Measurements from ENCODE around the gene LRCH3.
"Not testable (repeated sequence)": the region's sequence is repeated elsewhere in the genome, so short reads cannot be mapped to it uniquely, and the experiment has no call there.

LRCH3 gene

DNA sequence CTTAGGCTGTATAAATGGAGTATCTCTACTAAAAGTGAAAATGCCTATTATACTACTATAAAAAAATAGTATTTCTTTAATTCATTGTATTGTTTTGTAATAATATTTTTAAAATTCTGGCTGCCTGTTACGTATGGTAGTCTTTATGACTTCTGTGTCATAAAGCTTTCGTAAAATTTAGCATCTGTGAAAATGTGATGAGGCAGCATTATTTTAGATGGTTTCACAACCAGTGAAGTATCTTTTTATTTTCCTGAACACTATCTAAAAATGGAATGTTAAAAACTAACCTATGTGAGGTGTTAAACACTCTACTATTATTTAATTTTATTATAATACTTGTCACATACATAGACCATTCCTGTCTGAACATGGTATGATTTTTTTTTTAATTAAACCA is 46.2 kb downstream of the LRCH3 start:
- DNase-seq = no peak

- DNase-seq = no peak
Measured at GRCh38 chr3:197841789-197842188, 50.7 kb downstream of the LRCH3 start.

- DNase-seq = no peak
Measured at GRCh38 chr3:197846491-197846890, 55.4 kb downstream of the LRCH3 start.

- no peak for DNase-seq
Measured at GRCh38 chr3:197847866-197848401, 56.9 kb downstream of the LRCH3 start.

GRCh38 chr3:197854596-197855343 is 63.7 kb downstream of the LRCH3 start:
- no peak for DNase-seq

- DNase-seq = no peak
Measured at GRCh38 chr3:197855571-197855970, 64.5 kb downstream of the LRCH3 start.

GRCh38 chr3:197856199-197856816 is 65.3 kb downstream of the LRCH3 start:
- no peak for DNase-seq

- DNase-seq = no peak
Measured at GRCh38 chr3:197858133-197858532, 67.1 kb downstream of the LRCH3 start.

DNA sequence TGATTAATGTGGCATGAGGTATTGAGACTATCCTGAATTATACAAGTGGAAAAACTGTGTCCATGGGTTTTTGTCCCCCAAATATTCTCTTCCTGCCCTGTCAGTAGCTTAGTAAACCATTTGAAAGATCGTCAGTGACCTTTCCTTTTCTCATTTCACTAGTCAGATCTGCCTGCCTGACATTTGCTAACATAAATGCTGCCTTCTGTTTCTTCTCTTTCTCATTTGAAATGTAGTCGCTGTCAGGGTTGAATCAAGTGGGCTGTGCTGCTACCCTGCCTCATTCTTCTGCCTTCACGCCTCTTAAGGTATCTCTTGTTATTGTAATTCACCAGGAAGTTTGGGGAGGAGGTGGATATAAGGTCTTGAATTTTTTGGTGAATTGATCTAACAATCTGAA is 67.5 kb downstream of the LRCH3 start:
- DNase-seq = no peak

GRCh38 chr3:197866035-197866434 is 75.0 kb downstream of the LRCH3 start:
- DNase-seq = no peak

DNA sequence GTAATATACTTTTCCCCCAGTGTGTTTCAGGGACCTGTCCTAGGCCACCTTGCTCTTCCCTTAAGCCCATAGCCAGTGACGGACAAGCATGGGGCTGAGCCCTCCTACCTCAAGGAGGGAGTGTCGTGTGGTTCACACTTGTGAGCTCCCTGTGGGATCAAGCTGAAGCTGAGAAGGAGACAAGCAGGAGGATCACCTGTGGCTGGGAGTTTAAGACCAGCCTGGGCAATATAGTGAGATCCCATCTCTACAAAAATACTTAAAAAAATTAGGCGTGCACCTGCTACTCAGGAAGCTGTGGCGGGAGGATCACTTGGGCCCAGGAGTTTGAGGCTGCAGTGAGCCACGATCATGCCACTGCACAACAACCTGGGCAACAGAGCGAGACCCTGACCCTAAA is 82.3 kb downstream of the LRCH3 start:
- DNase-seq = no peak

DNA sequence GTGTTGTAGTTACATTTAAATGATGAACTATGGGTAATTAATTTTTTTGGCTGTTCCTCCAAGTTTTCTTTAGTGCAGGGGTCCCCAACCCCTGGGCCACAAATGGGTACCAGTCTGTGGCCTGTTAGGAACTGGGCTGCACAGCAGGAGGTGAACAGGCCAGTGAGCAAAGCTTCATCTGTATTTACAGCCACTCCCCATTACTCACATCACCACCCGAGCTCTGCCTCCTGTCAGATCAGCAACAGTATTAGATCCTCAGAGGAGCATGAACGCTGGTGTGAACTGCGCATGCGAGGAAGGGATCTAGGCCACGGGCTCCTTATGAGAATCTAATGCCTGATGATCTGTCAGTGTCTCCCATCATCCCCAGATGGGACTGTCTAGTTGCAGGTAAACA is 83.0 kb downstream of the LRCH3 start:
- no peak for DNase-seq

DNA sequence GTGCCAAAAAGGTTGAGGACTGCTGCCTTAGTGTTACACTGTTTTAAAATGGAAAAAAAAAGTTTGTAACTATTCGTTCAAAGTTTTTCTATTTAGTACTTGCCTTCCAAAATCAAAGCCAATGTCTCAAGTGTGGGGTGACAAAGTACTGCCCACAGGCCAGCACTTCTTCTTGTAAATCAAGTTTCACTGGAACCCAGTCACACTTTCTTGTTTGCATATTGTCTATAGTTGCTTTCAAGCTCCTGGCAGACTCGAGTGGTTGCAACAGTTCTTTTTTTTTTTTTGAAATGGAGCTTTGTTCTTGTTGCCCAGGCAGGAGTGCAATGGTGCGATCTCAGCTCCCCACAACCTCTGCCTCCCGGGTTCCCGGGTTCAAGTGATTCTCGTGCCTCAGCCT is 83.6 kb downstream of the LRCH3 start:
- no peak for DNase-seq

- DNase-seq = no peak
Measured at GRCh38 chr3:197877902-197878301, 86.8 kb downstream of the LRCH3 start.

DNA sequence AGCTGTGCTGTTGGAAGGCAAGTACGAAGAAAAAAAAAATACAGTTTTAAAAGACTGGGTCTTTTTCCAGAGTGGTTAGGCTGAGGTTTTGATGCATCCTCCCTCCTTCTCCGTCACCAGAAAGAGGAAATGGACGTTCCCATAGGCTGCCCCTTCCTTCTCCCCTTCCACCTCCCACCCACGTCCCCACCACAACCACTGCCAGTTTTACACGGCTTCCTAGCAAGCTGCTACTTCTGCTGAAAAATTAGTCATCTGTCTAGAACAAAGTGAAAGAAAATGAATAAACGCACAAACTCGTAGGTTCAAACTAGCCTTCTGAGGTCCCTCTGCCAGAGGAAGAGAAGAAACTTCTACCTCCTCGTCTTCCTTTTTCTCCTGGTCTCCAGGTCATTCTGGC is 87.4 kb downstream of the LRCH3 start:
- DNase-seq = no peak

DNA sequence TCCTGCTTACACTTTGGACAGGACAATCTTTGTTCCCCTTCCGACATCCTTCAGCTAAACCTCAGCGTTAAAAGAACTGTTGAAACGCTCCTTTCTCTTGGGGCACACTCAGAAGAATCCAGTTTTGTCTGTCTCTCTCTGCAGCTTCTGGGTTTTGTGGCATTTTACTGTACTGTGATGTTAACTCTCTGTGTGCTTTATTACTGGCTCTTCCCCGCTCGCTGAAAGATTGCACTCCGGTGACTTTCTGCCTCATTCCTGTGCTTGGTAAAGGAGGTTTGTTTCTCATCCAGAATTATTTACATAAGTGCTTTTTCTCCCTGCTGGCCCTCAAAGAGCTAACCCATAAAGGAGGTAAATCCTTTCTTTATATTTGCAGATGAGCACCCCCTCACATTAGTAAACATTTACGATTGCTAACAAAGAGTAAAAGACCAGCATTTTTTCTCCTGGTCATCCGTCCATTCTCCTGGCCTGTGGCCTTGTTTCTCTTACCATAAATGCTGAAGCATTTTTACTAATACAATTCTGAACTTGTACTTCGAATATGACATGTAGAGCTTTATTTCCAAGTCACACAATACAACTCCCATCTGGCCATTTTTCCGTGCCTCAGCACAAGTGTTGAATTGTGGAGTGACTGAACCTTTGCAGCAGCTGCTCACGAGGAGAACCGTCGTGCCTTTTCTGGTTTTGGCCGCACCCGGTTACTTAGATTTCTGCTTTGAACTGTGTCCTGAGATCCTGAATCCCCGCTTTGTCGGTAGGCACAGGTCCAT is 89.6 kb downstream of the LRCH3 start:
- no peak for DNase-seq

- DNase-seq = no peak
Measured at GRCh38 chr3:197881270-197881969, 90.4 kb downstream of the LRCH3 start.

- DNase-seq = no peak
Measured at GRCh38 chr3:197881970-197882338, 90.9 kb downstream of the LRCH3 start.

- DNase-seq = no peak
Measured at GRCh38 chr3:197882586-197882985, 91.5 kb downstream of the LRCH3 start.

DNA sequence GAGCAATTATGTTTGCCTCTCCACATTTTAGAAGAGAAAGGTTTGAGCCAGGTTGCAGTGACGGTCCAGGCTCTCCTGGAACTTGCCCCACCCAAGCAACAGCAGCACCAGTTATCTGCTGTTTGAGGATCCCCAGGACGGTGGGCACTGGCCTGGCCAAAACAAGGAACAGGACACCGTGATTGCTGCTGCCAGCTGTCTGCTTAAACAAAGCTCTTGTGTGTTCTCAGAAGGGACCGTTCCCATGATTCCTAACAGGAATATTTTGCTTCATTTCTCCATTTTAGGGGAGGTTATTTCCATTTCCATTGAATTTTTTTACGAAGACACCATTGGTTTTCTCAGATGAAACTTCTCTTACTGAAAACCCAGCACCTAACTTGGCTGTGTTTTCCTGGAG is 92.5 kb downstream of the LRCH3 start:
- no peak for DNase-seq

GRCh38 chr3:197884330-197884729 is 93.3 kb downstream of the LRCH3 start:
- not testable (repeated sequence) for DNase-seq

- DNase-seq = not testable (repeated sequence)
Measured at GRCh38 chr3:197886052-197886451, 95.0 kb downstream of the LRCH3 start.

GRCh38 chr3:197887430-197888053 is 96.5 kb downstream of the LRCH3 start:
- not testable (repeated sequence) for DNase-seq

Measured in NCI-H1930 (cell line).